Colonic mucosa (tissue), 4 donors: ENCODE measurements around the gene AAK1. TPM values are rescaled to one million over a fixed set of nuclear protein-coding genes. Genes with fewer than 3 reads are reported as not detected.

Experiments
- DNase-seq: peaks from one replicate; pipeline ENCODE4 v3.0.0-alpha.2; 2020
- H3K27ac ChIP-seq: fragments of 200-600 bp; one replicate; pipeline ENCODE4 v1.8.0; 2021
- H3K27me3 ChIP-seq: fragments of 200-600 bp; one replicate; pipeline ENCODE4 v1.8.0; 2021
- H3K36me3 ChIP-seq: fragments of 200-600 bp; one replicate; pipeline ENCODE4 v1.8.0; 2021
- H3K4me1 ChIP-seq: fragments of 200-600 bp; one replicate; pipeline ENCODE4 v1.8.0; 2021; ENCODE audit warnings: mild to moderate bottlenecking
- H3K4me3 ChIP-seq: fragments of 200-600 bp; one replicate; pipeline ENCODE4 v1.8.0; 2021
- H3K9ac ChIP-seq, 2 donors: one replicate each; pipeline ENCODE4 v1.7.0; 2013; ENCODE audit warnings: control low read depth in 2 of 2, low read depth in 2 of 2, low read length in 2 of 2
- H3K9me3 ChIP-seq: fragments of 200-600 bp; one replicate; pipeline ENCODE4 v1.8.0; 2021
- intact Hi-C: fragments of 100-400 bp; cut with DNase I; formaldehyde crosslinking; loops from one replicate; pipeline ENCODE4 v1.14.1; 2022
- total RNA-seq, 2 donors: library from RNA; stranded (reverse); fragmentation: NEBNext Ultra II Directional in 1 of 2; extraction: Animal tissue kit (Norgen Biotek cat#: 25700) in 1 of 2; gene quantifications; one replicate each; pipeline ENCODE4 v1.2.1, GENCODE V29; 2021
- TF ChIP-seq, protein P1 (sequence below): fragments of 200-600 bp; IDR thresholded peaks from one replicate; pipeline ENCODE4 v1.8.0; 2022; ENCODE audit warnings: antibody characterized with exemption, mild to moderate bottlenecking
- donor health status: healthy.
- donor health status: DM: no; HTN: no; CAD: no.
- donor health status: DM: no; HTN: no; CAD: no.

Gene AAK1
- total RNA-seq, 2 donors from 2014 or later, result 33.5 to 41.7 TPM

- no peak for DNase-seq
- no peak overlapping the region for H3K4me3 ChIP-seq
- intact Hi-C loops, result no loop called here
- H3K9me3 ChIP-seq, result no peaks in the 10 kb centered on the region
- no peak overlapping the region for H3K27ac ChIP-seq
- no peaks in the 10 kb centered on the region for H3K4me1 ChIP-seq
- no peaks in the 10 kb centered on the region for H3K27me3 ChIP-seq
- H3K36me3 ChIP-seq, result no peaks in the 10 kb centered on the region
- TF ChIP-seq, protein P1, sequence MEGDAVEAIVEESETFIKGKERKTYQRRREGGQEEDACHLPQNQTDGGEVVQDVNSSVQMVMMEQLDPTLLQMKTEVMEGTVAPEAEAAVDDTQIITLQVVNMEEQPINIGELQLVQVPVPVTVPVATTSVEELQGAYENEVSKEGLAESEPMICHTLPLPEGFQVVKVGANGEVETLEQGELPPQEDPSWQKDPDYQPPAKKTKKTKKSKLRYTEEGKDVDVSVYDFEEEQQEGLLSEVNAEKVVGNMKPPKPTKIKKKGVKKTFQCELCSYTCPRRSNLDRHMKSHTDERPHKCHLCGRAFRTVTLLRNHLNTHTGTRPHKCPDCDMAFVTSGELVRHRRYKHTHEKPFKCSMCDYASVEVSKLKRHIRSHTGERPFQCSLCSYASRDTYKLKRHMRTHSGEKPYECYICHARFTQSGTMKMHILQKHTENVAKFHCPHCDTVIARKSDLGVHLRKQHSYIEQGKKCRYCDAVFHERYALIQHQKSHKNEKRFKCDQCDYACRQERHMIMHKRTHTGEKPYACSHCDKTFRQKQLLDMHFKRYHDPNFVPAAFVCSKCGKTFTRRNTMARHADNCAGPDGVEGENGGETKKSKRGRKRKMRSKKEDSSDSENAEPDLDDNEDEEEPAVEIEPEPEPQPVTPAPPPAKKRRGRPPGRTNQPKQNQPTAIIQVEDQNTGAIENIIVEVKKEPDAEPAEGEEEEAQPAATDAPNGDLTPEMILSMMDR, result no peak
- H3K9ac ChIP-seq, result no peak overlapping the region
These were observed 40.3 kb downstream of the AAK1 start for GRCh38 chr2:69603146-69603743.

DNA sequence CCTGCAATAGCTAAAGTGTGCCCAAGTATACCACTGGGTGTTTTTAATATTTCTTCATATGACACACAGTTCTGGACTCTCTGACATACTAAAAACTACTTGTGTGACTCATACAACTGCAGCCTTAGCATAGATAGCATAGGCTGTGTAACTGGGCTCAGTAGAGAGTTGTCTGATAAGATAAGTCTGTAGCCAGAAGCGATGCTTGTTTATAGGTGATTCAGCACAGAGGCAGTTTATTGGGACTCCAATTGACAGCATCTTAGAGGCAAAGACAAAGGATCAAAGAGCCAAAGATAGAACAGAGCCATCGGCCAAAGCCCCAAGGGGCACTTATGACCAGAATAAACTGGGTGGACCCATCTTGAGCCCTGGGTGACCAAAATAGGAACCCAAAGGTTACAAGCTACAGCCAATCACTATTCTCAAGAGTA lies 42.3 kb downstream of the AAK1 start:
- no peak overlapping the region for H3K27ac ChIP-seq
- no peak overlapping the region for H3K9ac ChIP-seq
- intact Hi-C loops, result no loop called here
- H3K4me1 ChIP-seq, result no peaks in the 10 kb centered on the region
- H3K9me3 ChIP-seq, result no peaks in the 10 kb centered on the region
- TF ChIP-seq, protein P1, result no peak
- no peaks in the 10 kb centered on the region for H3K27me3 ChIP-seq
- no peak overlapping the region for H3K4me3 ChIP-seq
- no peaks in the 10 kb centered on the region for H3K36me3 ChIP-seq
- no peak for DNase-seq

DNA sequence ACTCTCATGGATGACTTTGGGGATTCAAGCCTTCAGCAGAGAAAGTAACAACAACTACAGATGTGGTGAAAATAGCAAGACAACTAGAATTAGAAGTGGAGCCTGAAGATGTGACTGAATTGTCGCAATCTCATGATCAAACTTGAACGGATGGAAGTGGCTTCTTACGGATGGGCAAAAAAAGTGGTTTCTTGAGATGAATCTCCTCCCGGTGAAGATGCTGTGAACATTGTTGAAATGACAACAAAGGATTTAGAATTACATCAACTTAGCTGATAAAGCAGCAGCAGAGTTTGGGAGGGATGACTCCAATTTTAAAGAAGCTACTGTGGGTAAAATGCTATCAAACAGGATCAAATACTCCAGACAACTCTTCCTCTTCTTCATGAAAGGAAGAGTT lies 43.1 kb downstream of the AAK1 start:
- no peak overlapping the region for H3K9ac ChIP-seq
- intact Hi-C loops, result no loop called here
- no peak overlapping the region for H3K27ac ChIP-seq
- H3K4me1 ChIP-seq, result no peaks in the 10 kb centered on the region
- H3K36me3 ChIP-seq, result no peaks in the 10 kb centered on the region
- no peak overlapping the region for H3K4me3 ChIP-seq
- DNase-seq, result no peak
- TF ChIP-seq, protein P1, result no peak
- no peaks in the 10 kb centered on the region for H3K27me3 ChIP-seq
- no peaks in the 10 kb centered on the region for H3K9me3 ChIP-seq

DNA sequence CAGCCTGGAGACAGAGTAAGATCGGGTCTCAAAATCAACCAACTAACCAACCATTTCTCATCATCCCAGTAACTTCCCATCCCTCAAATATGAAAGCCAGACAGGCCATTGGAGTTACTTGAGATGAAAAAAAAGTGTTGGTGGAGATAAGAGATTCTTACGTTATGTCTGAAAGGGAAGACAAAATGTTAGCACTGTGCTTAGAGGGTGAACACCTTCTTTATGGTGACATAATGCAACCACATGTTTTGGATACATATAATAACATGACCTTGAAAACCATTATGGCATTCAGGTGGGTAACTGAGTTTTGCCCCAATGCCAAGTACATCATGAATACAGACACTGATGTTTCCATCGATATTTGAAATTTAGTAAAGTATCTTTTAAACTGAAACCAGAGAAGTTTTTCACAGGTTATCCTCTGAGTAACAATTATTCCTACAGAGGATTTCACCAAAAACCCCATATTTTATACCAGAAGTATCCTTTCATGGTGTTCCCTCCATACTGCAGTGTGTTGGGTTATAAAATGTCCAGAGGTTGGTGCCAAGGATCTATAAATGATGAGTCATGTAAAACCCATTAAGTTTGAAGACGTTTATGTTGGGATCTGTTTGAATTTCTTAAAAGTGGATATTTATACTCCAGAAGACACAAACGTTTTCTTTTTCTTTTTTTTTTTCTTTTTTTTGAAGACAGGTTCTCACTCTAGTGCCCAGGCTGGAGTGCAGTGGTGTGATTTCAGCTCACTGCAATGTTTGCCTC lies 45.5 kb downstream of the AAK1 start:
- Histone ChIP-seq H3K9me3 (no peaks in the 10 kb centered on the region), H3K4me3 (no peak overlapping the region), H3K36me3 (no peaks in the 10 kb centered on the region), H3K27ac (no peak overlapping the region), H3K27me3 (no peaks in the 10 kb centered on the region), H3K4me1 (no peaks in the 10 kb centered on the region), H3K9ac (no peak overlapping the region)
- intact Hi-C loops, result no loop called here
- TF ChIP-seq, protein P1, result no peak
- no peak for DNase-seq

DNA sequence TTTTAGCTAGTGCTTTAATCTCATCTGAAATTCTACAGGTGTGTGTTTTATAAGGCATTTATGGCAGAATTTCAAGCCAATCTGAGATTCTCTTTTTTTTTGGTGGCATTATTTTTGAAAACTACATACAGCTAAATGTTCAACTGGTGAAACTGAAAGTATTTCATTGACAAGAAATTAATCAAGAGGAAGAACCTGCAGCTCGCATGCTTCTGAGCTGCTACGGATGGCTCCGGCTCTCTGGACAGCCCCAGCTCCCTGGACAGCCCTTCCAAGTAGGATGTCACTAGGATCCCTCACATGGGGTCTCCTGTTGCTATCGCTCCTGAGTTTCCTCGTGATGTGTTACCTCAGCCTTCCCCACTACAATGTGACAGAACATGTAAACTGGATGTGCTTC lies 46.4 kb downstream of the AAK1 start:
- Histone ChIP-seq H3K4me3 (no peak overlapping the region), H3K36me3 (no peaks in the 10 kb centered on the region), H3K9ac (no peak overlapping the region), H3K4me1 (no peaks in the 10 kb centered on the region), H3K27me3 (no peaks in the 10 kb centered on the region), H3K9me3 (no peaks in the 10 kb centered on the region), H3K27ac (no peak overlapping the region)
- intact Hi-C loops, result no loop called here
- TF ChIP-seq, protein P1, result no peak
- no peak for DNase-seq
